ENCODE data around the gene TH.

- no peak for TF ChIP-seq CTCF (IDR thresholded peaks at IDR 0.05; ENCODE audit: low read length)
- no peak for TF ChIP-seq EZH2 (IDR thresholded peaks at IDR 0.05; ENCODE audit: borderline replicate concordance, low read length)
These were observed 5.5 kb upstream of the TH start for GRCh38 chr11:2177076-2177475.
